ENCODE measurements around the gene PTPRK.

Gene PTPRK

GRCh38 chr6:127976111-127976510, 544.3 kb downstream of the PTPRK start:
- in situ Hi-C loops (cut with HindIII; ENCODE audit: low sequenced_read_pairs) = no loop called here
- no peak overlapping the region for H3K4me3 ChIP-seq (ENCODE audit: low read depth, low read length)
- TF ChIP-seq CTCF (IDR thresholded peaks at IDR 0.05; ENCODE audit: low read depth, low read length) = no peak
- no peak for DNase-seq (ENCODE audit: low read depth, low spot score)

GRCh38 chr6:127972815-127973214, 547.6 kb downstream of the PTPRK start:
- no peak for DNase-seq (ENCODE audit: low read depth, low spot score)
- no peak for TF ChIP-seq CTCF (IDR thresholded peaks at IDR 0.05; ENCODE audit: low read depth, low read length)
- in situ Hi-C loops (cut with HindIII; ENCODE audit: low sequenced_read_pairs) = no loop called here
- no peak overlapping the region for H3K4me3 ChIP-seq (ENCODE audit: low read depth, low read length)

GRCh38 chr6:127971945-127972391, 548.4 kb downstream of the PTPRK start:
- TF ChIP-seq CTCF (IDR thresholded peaks at IDR 0.05; ENCODE audit: low read depth, low read length) = no peak
- DNase-seq (ENCODE audit: low read depth, low spot score) = peak; percentile 79
- in situ Hi-C loops (cut with HindIII; ENCODE audit: low sequenced_read_pairs) = no loop called here
- no peak overlapping the region for H3K4me3 ChIP-seq (ENCODE audit: low read depth, low read length)

GRCh38 chr6:127971386-127971785, 549.0 kb downstream of the PTPRK start:
- no peak for TF ChIP-seq CTCF (IDR thresholded peaks at IDR 0.05; ENCODE audit: low read depth, low read length)
- in situ Hi-C loops (cut with HindIII; ENCODE audit: low sequenced_read_pairs) = no loop called here
- H3K4me3 ChIP-seq (ENCODE audit: low read depth, low read length) = no peak overlapping the region
- no peak for DNase-seq (ENCODE audit: low read depth, low spot score)

- no peak for DNase-seq (ENCODE audit: low read depth, low spot score)
- in situ Hi-C loops (cut with HindIII; ENCODE audit: low sequenced_read_pairs) = no loop called here
These were observed 550.7 kb downstream of the PTPRK start for GRCh38 chr6:127969701-127970100.

GRCh38 chr6:127968394-127968793, 552.0 kb downstream of the PTPRK start:
- no peak for TF ChIP-seq CTCF (IDR thresholded peaks at IDR 0.05; ENCODE audit: low read depth, low read length)
- DNase-seq (ENCODE audit: low read depth, low spot score) = no peak
- in situ Hi-C loops (cut with HindIII; ENCODE audit: low sequenced_read_pairs) = no loop called here
- no peak overlapping the region for H3K4me3 ChIP-seq (ENCODE audit: low read depth, low read length)

More at GRCh38 chr6:127969701-127970100, 550.7 kb downstream of the PTPRK start:
- no peak for TF ChIP-seq CTCF (IDR thresholded peaks at IDR 0.05; ENCODE audit: low read depth, low read length)
- no peak overlapping the region for H3K4me3 ChIP-seq (ENCODE audit: low read depth, low read length)

- no peak for DNase-seq (ENCODE audit: low read depth, low spot score)
- no peak for TF ChIP-seq CTCF (IDR thresholded peaks at IDR 0.05; ENCODE audit: low read depth, low read length)
- in situ Hi-C loops (cut with HindIII; ENCODE audit: low sequenced_read_pairs) = no loop called here
- no peak overlapping the region for H3K4me3 ChIP-seq (ENCODE audit: low read depth, low read length)
These were observed 552.7 kb downstream of the PTPRK start for GRCh38 chr6:127967708-127968107.
